Duodenal mucosa (tissue), 2 donors: ENCODE data around the gene CIAO3.
"Not testable (repeated sequence)": the region's sequence is repeated elsewhere in the genome, so short reads cannot be mapped to it uniquely, and the experiment has no call there.

ENCODE experiments used
- H3K27ac ChIP-seq: one replicate; pipeline ENCODE4 v1.7.0; 2013; ENCODE audit warnings: low read depth, low read length
- H3K27me3 ChIP-seq, 2 donors: one replicate each; pipeline ENCODE4 v1.7.0; 2013; ENCODE audit warnings: low read length in 2 of 2, control low read depth in 1 of 2; ENCODE audit not compliant: insufficient read depth in 2 of 2, control insufficient read depth in 1 of 2
- H3K36me3 ChIP-seq, 2 donors: one replicate each; pipeline ENCODE4 v1.7.0; 2013; ENCODE audit warnings: low read length in 2 of 2, control low read depth in 1 of 2; ENCODE audit not compliant: insufficient read depth in 2 of 2, control insufficient read depth in 1 of 2
- H3K4me1 ChIP-seq, 2 donors: one replicate each; pipeline ENCODE4 v1.7.0; 2013; ENCODE audit warnings: low read length in 2 of 2, control low read depth in 1 of 2; ENCODE audit not compliant: insufficient read depth in 2 of 2, control insufficient read depth in 1 of 2
- H3K4me3 ChIP-seq, 2 donors: one replicate each; pipeline ENCODE4 v1.7.0; 2013; ENCODE audit warnings: low read length in 2 of 2, low read depth in 1 of 2
- H3K9ac ChIP-seq, 2 donors: one replicate each; pipeline ENCODE4 v1.7.0; 2013; ENCODE audit warnings: low read length in 2 of 2, low read depth in 1 of 2
- H3K9me3 ChIP-seq, 2 donors: one replicate each; pipeline ENCODE4 v1.7.0; 2013; ENCODE audit warnings: low read length in 2 of 2, control low read depth in 1 of 2; ENCODE audit not compliant: control insufficient read depth in 1 of 2

Gene CIAO3

GRCh38 chr16:749010-749409 lies 8.2 kb upstream of the CIAO3 start:
- H3K4me3 ChIP-seq: no peak overlapping the region
- no peak overlapping the region for H3K9ac ChIP-seq
- no peaks in the 10 kb centered on the region for H3K9me3 ChIP-seq
- H3K36me3 ChIP-seq: no peaks in the 10 kb centered on the region
- H3K27ac ChIP-seq: no peak overlapping the region
- H3K4me1 ChIP-seq: no peaks in the 10 kb centered on the region
- peaks cover 3 to 26% of the 10 kb centered on the region in 2 donors for H3K27me3 ChIP-seq

DNA sequence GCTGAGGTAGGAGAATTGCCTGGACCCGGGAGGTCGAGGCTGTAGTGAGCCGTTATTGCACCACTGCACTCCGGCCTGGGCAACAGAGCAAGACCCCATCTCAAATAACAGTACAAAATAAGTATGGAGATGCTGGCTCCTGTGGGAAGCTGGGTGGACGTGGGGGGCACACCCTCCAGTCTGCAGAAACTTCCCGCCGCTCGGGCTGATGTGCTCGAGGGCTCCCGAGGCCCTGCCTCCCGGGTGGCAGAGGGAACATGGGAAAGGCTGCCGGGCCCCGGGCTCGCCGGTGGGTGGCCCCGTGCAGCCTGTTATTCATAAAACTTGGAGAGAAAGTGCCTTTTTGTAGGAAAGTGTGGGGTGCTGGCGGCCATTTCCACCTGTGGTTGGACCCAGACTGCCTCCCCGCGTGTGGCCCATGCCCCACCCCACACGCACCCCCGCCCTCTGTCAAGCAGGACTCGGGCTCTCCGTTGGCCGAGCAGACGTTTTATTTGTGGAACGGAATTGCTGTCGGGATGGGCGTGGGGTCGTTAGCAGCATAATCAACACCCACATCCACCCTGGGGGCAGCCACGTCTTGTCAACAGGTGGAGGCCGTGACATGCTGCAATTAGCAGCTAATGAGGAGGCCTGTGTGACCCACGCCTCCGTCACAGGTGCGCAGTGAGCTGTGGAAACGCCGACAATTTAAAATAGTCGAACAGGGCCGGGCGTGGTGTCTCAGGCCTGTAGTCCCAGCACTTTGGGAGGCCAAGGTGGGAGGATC lies 7.4 kb upstream of the CIAO3 start:
- Histone ChIP-seq H3K9me3 (no peaks in the 10 kb centered on the region), H3K4me1 (no peaks in the 10 kb centered on the region), H3K36me3 (no peaks in the 10 kb centered on the region), H3K9ac (no peak overlapping the region), H3K27ac (no peak overlapping the region), H3K4me3 (no peak overlapping the region), H3K27me3 (peaks cover 3 to 20% of the 10 kb centered on the region in 2 donors)

DNA sequence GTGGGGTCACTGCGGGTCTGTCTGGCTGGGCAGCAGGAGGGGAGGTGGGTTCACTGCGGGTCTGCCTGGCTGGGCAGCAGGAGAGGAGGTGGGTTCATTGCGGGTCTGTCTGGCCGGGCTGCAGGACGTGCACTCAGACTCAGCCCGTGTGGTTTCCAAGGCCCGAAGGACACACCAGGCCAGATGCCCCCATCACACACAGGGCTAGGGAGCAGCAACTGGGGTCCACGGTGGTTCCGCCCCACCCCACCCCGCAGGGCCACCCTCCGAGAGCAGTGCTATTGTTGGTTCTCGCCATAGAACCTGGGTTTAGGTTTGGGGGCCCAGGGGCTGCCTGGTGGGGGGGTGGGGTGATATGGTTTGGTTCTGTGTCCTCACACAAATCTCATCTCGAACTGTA lies 5.8 kb upstream of the CIAO3 start:
- no peak overlapping the region for H3K27ac ChIP-seq
- H3K9ac ChIP-seq: no peak overlapping the region
- no peak overlapping the region for H3K4me3 ChIP-seq
- no peaks in the 10 kb centered on the region for H3K36me3 ChIP-seq
- H3K27me3 ChIP-seq: peaks cover 3 to 13% of the 10 kb centered on the region in 2 donors
- H3K4me1 ChIP-seq: no peaks in the 10 kb centered on the region
- no peaks in the 10 kb centered on the region for H3K9me3 ChIP-seq

- no peak overlapping the region for H3K27ac ChIP-seq
- H3K4me1 ChIP-seq: no peaks in the 10 kb centered on the region
- H3K9me3 ChIP-seq: no peaks in the 10 kb centered on the region
- H3K36me3 ChIP-seq: no peaks in the 10 kb centered on the region
- H3K27me3 ChIP-seq: peaks cover 2 to 4% of the 10 kb centered on the region in 2 donors
- no peak overlapping the region for H3K4me3 ChIP-seq
- H3K9ac ChIP-seq: no peak overlapping the region
These were observed 4.9 kb upstream of the CIAO3 start for GRCh38 chr16:745739-746138.

GRCh38 chr16:743794-744500 lies 3.1 kb upstream of the CIAO3 start:
- H3K9me3 ChIP-seq: no peaks in the 10 kb centered on the region
- no peak overlapping the region for H3K4me3 ChIP-seq
- no peak overlapping the region for H3K27ac ChIP-seq
- no peaks in the 10 kb centered on the region for H3K27me3 ChIP-seq
- H3K9ac ChIP-seq: no peak overlapping the region
- no peaks in the 10 kb centered on the region for H3K36me3 ChIP-seq
- peaks cover 4 to 11% of the 10 kb centered on the region in 2 donors for H3K4me1 ChIP-seq

DNA sequence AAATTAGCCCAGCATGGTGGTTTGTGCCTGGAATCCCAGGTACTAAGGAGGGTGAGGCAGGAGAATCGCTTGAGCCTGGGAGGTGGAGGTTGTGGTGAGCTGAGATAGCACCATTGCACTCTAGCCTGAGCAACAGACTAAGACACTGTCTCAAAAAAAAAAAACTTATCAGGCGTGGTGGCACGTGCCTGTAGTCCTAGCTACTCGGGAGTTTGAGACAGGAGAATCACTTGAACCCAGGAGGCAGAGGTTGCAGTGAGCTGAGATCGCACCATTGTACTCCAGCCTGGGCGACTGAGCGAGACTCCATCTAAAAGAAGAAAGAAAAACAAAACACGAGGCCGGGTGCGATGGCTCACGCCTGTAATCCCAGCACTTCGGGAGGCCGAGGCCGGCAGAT lies 2.1 kb upstream of the CIAO3 start:
- not testable (repeated sequence) for H3K4me3 ChIP-seq, H3K27me3 ChIP-seq, H3K36me3 ChIP-seq, H3K9ac ChIP-seq, H3K9me3 ChIP-seq, H3K27ac ChIP-seq
- peaks cover 4 to 11% of the 10 kb centered on the region in 2 donors for H3K4me1 ChIP-seq

DNA sequence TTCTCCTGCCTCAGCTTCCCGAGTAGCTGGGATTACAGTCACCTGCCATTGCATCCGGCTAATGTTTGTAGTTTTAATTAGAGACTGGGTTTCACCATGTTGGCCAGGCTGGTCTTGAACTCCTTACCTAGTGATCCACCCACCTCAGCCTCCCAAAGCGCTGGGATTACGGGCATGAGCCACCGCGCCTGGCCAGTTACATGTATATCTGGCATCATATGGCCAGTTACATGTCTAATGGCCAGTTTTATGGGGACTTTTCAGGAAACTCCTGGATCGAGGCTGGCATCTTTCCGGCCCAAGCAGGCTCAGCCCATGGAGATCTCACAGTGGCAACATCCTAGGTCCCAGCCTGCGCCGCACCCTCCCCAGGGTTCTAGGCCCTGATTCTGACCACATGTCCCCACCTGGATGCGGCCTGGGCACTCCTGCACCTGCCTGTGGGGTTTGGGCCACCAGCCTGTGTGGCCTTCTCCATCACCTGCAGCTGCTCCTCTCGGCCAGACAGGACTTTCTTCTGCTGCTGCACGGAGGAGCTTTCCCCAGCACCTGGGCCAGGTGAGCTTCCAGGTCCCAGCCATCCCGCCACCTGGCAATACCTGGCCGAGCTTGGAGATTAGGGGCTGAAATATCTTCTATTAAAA lies 1.3 kb upstream of the CIAO3 start:
- Histone ChIP-seq H3K27ac (no peak overlapping the region), H3K9me3 (no peaks in the 10 kb centered on the region), H3K27me3 (no peaks in the 10 kb centered on the region), H3K36me3 (peaks cover 0 to 10% of the 10 kb centered on the region in 2 donors), H3K4me1 (peaks cover 4 to 11% of the 10 kb centered on the region in 2 donors), H3K4me3 (no peak overlapping the region), H3K9ac (no peak overlapping the region)

DNA sequence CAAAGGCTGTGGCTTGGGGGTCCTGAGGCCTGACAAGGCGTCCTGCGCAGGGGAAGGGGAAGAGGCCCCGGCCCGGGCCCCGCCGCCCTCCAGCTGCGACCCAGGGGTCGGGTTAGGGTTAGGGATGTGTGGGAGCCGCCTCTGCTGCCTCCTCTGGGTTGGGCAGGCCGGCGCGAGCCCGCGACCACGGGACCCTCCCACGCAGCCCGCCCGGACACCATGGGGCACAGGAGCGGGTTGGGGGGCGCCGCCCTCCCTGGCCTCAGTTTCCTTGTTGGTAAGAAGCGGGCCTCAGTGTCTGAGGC lies 386 bp downstream of the CIAO3 start:
- Histone ChIP-seq H3K27ac (peak overlapping the region; percentile 14), H3K4me1 (peaks cover 4 to 11% of the 10 kb centered on the region in 2 donors), H3K36me3 (peaks cover 11 to 27% of the 10 kb centered on the region in 2 donors), H3K4me3 (peak overlapping the region; percentile 80 to 83), H3K27me3 (no peaks in the 10 kb centered on the region), H3K9me3 (no peaks in the 10 kb centered on the region), H3K9ac (peak overlapping the region; percentile 74 to 88)

DNA sequence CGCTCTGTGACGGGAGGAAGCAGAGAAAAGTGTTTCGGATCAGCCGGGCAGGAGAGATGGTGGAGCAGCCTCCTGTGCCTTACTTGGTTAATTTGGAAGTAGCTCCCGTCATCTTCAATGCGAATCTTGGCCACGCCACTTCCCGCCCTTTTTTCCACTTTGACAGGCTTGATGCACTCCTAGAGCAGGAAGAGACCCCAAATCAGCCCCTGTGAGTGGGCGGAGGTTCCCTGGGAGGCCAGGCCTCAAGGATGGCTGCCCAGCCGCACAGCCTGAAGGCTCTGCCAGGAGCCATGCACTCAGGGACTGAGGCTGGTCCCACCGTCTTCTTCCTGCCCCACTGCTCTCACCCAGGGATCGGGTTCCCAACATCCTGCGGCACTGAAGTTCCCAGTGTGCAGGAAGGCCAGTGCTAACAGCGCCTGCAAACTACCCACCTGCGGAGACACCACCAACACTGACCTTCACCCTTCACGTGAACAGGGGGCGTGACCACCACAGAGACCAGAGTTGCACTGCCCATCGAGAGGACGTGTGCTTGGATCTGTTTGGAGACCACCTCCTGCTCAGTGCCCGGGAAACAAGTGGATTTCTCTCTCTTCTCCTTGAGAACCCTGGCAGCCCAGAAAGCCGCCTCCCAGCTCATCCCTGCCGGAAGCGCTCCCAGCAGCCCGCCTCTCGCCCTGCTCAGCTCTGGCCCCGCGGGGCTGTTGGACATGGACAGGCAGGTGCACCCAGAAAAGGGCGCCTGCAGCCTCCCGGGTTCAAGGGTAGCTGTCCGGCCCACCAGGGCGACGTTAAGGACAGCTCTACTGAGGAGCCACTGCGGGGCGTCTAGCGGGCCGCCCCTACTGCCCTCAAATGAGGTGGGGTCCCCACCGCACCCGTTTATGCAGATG lies 988 bp downstream of the CIAO3 start:
- H3K4me1 ChIP-seq: peaks cover 4 to 11% of the 10 kb centered on the region in 2 donors
- no peaks in the 10 kb centered on the region for H3K27me3 ChIP-seq
- H3K4me3 ChIP-seq: peak overlapping the region; percentile 80 to 83
- peaks cover 16 to 33% of the 10 kb centered on the region in 2 donors for H3K36me3 ChIP-seq
- H3K9ac ChIP-seq: peak overlapping the region; percentile 74 to 88
- no peaks in the 10 kb centered on the region for H3K9me3 ChIP-seq
- no peak overlapping the region for H3K27ac ChIP-seq
